Measurements from ENCODE around the gene LYVE1.
A peak's percentile ranks its signal among the peaks of the same experiment; 100 is the strongest.

The LYVE1 gene

DNA sequence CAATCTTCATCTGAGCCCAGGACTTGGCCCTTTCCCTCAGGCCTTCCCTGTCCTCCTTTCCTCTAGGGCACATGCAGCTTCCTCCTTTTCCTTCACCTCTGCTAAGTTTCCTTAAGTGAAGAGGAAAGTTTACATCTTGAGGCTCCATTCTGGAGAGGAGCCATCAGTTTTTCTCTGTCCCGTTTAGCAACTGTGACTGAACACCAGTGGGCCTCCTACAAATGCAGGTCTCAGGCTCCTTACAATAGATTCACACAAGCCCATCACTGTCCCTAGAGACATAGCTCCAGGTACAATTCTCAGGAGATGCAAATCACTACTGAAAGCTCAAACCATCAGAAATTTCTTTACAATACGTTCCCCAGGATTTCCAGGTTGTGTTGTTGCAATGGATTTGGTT is 23.3 kb upstream of the LYVE1 start:
- no peak for DNase-seq (ENCODE audit: low spot score)

- no peak for DNase-seq (ENCODE audit: low spot score)
Observed at GRCh38 chr11:10590218-10590915, 21.9 kb upstream of the LYVE1 start.

DNA sequence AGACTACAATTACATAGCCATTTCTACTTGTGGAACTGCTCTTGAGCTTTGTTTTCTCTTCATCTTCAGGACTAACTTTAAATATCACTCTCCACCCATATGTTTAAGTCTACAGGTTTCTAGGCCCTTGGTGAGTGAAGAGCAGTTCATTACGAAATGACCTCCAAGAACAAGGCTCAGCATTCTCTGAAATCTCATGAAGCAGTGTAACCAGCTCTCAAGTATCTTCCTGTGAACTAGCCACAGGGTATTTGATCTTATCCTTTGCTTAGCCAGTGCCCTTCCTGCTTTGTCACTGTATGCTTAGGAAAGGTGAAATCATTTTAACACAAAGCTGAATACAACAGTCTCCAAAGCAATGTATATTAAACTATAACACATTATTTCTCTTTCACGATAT is 20.4 kb upstream of the LYVE1 start:
- DNase-seq (ENCODE audit: low spot score): no peak

DNA sequence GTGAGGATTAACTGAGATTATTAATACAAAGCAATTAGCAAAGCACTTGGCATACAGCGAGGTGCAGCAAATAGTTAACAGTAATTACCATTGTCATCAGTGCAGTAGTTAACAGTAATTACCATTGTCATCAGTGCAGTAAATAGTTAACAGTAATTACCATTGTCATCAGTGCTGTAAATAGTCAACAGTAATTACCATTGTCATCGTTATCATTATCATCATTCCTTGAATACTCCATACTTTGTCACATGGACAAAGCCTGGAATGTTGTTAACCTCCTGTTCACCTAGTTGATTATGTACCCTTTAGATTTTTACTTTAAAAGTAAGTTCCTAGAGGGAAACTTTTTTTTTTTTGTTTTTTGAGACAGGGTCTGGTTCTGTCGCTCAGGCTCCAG is 19.5 kb upstream of the LYVE1 start:
- no peak for DNase-seq (ENCODE audit: low spot score)

DNA sequence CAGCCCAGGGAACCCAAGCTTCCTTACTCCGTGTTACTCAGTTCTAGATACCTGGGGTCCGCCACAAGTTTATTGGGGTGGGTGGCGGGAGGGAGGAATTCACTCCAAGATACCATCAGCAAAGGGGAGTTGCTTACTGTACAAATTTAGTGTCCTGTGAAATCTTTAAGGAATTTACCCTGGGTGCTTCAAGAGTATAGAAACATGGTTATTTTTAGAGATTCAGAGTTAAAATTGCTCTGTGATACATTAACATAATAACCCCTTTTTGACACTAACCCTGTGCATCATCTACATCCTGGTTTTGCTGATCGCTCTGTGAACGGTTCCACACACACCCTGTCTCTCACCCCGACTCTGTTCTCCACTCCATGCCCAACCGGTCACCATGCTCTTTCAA is 18.9 kb upstream of the LYVE1 start:
- DNase-seq (ENCODE audit: low spot score): no peak

DNA sequence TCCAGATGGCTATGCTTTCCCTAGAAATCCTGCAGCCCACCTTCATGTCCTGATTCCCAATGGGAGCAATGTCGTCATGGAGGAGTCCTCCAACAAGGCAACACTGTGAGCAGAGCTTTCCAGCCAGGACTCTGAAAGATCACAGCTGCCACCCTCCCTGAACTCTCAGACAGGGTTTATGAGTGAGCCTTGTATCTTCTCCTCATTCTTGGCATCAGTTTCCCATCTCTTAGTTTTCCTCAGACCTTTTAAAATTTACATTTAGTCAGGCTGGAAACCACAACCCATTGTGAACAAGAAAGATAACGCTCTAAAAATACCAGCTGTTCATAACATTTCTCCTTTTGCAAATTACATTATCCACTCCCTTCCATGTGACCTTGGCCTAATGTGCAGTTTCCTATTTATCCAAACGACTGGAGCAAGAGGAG is 15.6 kb upstream of the LYVE1 start:
- no peak for DNase-seq (ENCODE audit: low spot score)

DNA sequence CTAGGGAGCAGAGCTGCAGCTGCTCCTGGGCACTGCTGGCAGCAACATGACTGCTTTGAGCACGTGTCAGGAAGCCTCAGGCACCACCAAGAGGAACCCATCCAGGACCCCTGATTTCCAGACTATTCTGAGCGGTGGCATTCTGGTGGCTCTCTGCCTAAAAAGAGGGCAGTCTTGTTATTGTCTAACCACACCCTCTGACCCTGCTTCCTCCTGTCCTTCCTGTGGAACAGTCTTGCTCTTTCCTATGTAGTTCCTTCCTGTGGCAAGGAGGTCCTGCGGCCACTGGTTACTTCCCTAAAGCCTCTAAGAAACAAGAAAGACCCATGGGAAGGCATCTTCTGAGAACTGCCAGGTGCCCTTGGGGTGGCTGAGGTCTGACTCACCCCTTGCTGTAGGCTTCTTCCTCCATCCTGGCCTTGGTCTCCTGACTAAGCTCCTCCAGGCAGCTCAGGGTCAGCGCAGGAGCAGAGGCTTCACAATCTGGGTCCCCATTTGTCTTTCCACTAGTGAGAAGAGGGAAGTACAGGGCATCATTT is 13.1 kb upstream of the LYVE1 start:
- peak; percentile 72 for DNase-seq (ENCODE audit: low spot score)

- peak; percentile 77 for DNase-seq (ENCODE audit: low spot score)
Observed at GRCh38 chr11:10580623-10581022, 12.2 kb upstream of the LYVE1 start.

DNA sequence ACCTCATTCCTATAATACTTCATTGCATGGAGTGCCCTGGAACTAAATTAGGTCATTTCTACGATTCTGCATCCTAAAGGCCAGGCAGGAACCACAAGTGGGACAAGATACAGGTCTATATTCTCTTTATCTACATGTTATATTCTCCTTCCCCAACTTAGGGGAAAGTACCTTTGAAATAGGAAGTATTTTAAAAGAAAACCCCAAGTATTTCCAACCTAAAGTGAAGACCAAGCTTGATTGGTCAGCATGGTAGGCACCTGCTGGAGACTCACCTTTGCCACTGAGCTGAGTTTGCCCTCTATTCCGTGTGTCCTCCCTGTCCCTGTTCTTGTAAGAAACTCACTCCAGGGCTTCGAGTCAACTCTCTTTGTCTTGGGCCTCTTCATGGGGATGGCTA is 11.2 kb upstream of the LYVE1 start:
- DNase-seq (ENCODE audit: low spot score): no peak

GRCh38 chr11:10576035-10576398 is 7.6 kb upstream of the LYVE1 start:
- no peak for DNase-seq (ENCODE audit: low spot score)

DNA sequence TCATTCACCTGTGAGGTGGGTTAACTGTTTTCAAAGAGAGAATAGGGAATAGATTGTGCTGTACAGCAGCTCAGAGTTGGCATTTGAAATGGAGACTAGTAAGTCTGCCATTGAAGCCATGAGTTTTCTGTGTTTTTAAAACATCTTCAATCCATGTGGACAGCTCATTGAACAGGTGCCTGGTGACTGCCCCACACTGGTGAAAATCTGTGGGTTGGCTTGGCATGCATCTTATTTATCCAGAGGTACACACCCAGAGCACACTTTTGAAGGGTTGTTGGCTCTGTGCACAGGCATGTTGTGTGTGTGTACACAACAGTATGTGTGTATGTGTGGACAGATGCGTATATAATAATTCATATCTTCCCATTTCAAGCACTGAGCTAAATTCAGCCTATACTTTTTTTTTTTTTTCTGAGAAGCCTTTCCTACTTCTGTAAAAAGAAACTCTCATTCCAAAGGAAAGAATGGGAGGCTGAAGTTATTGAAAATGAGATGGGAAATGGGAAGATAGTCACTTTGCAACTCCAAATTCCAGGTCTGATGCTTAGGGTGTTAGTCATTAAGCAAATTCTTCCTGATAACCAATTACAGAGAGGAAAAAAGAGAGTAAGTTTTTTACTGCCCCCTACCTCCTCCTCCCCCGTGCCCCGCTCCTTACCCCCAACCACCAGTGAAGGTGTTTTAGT is 7.0 kb upstream of the LYVE1 start:
- no peak for DNase-seq (ENCODE audit: low spot score)

- DNase-seq (ENCODE audit: low spot score): peak; percentile 65
Observed at GRCh38 chr11:10573556-10573955, 5.1 kb upstream of the LYVE1 start.

- no peak for DNase-seq (ENCODE audit: low spot score)
Observed at GRCh38 chr11:10573028-10573427, 4.6 kb upstream of the LYVE1 start.

GRCh38 chr11:10572533-10572932 is 4.1 kb upstream of the LYVE1 start:
- no peak for DNase-seq (ENCODE audit: low spot score)

DNA sequence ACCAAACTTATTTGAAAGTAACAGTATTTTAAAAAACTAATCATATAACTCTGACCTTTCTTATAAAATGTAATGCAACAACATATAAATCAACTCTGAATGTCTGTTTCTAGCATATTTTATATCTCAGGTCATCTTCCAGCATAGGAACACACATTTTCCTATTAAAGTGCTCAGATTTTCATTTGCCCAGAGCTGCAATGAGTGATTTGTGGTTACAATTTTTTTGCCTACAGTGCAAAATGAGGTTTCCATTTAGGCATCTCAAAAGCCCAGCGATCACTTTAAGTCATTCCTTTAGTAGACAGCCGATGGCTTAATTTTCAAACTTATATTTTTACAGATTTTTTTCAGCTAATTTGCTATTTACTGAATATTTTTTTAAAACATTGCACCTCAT is 1.0 kb downstream of the LYVE1 start:
- no peak for DNase-seq (ENCODE audit: low spot score)

- DNase-seq (ENCODE audit: low spot score): no peak
Observed at GRCh38 chr11:10566257-10566957, 2.1 kb downstream of the LYVE1 start.

DNA sequence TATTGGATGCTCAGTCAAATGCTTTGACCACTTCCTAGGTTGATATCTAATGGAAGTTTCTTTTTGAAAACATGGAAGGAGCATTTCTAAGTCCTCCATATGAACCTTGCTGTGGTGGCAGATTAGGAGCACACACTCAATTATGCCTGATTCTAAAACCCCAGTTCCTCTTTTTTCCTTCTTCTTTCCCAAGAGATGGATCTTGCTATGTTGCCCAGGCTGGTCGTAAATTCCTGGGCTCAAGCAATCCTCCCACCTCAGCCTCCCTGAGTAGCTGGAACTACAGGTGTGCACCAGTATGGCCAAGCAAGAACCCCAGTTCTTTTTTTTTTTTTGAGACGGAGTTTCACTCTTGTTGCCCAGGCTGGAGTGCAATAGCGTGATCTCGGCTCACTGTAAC is 3.0 kb downstream of the LYVE1 start:
- DNase-seq (ENCODE audit: low spot score): no peak

DNA sequence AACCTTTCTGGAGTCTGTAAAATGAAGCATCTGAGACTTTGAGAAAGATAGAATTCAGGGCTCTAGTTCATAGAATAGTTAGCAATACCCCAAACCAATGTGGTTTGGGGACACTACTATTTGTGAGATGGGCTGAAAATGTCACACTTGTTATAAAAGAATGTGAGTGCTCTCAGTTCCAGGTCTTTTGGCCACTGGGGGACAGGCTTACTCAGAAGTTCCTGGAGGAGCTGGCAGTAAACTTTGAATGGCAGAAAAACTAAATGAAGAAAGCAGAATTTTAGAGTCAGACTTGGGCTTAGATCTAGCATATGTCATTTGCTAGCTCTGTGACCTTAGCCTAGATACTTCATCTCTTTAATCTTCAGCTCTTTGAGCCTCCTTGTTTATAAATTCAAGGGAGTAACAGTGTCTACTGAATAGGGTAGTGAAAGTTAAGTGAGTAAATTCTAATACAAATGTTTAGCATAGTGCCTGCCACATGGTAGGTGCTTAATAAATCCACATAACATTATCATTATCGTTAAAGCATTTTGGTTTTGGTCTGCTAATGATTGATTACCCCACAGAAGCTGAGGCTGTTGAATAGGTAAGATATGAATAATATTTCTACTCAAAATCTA is 3.7 kb downstream of the LYVE1 start:
- no peak for DNase-seq (ENCODE audit: low spot score)

DNA sequence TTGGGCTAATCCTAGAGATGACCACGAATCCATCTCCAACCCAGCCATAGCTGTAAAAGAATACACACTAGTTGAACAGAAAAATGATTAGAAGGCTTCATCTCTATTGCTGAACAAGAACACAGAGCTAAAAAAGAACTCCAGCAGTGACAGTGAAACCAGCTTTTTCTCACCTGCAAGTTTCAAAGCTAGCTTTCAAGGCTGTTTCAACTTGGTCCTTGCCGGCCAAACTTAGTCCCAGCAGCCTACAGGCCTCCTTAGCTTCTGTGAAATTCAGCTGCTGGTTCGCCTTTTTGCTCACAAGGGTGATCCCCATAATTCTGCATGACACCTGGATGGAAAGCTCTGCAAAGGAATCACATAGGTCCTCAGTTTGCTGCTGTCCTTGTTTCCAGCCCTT is 4.4 kb downstream of the LYVE1 start:
- DNase-seq (ENCODE audit: low spot score): no peak

DNA sequence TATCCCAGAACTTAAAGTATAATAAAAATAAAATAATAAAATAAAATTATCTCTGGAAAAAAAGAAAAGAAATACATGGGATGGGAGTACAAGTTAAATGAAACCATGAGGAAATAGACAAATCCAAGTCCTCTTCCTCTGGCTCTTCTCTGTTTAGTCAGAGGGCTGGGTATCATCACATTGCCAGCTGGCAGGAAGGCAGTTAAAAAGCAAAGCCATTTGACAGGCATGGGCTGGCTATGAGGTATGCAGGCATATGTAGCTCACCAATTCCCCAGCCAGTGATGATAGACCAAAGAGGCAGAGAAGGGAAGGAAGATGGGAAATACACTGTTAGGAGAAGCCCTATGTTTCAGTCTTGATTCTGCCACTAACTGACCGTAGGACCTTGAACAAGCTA is 6.5 kb downstream of the LYVE1 start:
- DNase-seq (ENCODE audit: low spot score): no peak

GRCh38 chr11:10561043-10561818 is 7.2 kb downstream of the LYVE1 start:
- DNase-seq (ENCODE audit: low spot score): no peak

DNA sequence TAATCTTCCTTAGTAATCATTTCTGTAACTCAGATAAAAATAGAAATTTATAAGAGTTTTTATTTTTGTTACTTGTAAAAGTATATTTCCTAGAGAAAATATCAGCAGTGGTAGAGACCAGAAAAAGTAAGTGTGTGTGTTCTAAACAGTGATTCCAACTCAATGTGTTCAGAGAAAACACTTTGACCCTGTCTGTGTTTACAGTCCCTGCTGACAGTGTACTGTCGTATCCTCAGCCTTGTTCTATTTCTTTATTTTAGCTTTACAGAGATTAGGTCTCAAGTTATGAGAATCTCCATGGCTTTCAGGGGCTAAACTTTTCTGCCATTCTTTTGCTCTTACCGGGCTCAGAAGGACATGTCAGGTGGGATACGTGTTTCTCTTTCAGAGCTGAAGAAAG is 10.2 kb downstream of the LYVE1 start:
- DNase-seq (ENCODE audit: low spot score): no peak

All from kidney capillary endothelial cell (primary cell).